NCI-H2171 (cell line): ENCODE results near the gene C18orf32.
A peak's percentile ranks its signal among the peaks of the same experiment; 100 is the strongest.
"Not testable (repeated sequence)": the region's sequence is repeated elsewhere in the genome, so short reads cannot be mapped to it uniquely, and the experiment has no call there.

Experiments used
- DNase-seq: peaks from one replicate; lab custom pipeline; 2025; lab: John Stamatoyannopoulos, UW

Gene C18orf32

GRCh38 chr18:49486953-49487710 is at the start of gene C18orf32:
Gene C18orf32, minus strand, starts transcription at chr18:49487234. Its CDS starts 3,486 bp downstream, at chr18:49483748.
- DNase-seq = peak; percentile 93

DNA sequence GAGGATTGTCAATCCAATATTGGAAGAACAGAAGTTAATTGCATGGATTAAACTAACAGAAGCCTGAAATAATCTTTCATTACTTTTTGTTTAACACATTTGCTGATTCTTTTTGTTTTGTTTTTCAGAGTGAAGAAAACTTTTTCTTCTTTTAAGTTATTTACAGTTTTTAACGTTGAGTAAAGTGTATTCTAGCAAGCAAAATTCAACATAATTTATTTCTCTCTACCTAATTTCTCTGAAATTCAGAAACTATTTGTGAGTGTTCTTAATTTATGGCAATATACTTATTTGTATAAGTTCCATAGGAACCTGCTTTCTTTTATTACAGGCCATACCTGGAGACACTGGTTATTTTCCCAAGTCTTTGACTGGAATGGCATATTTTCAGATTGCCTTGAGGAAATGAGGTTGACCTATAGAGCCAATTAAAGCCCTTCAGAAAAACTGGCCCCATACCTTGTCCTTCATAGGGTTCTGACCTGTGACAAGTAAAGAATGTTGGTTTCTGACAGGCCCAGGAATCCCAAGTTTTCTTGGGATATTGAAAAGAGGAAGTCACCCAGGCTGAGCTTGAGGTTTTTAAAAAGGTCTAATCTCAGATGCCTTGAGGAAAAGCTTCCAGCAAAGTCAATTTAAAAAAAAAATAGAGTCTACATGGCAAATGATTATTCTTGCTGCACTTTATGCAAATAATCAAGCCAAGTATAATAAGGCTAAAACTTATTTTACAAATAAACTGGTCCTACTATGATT is 48.0 kb upstream of the C18orf32 start:
- no peak for DNase-seq

DNA sequence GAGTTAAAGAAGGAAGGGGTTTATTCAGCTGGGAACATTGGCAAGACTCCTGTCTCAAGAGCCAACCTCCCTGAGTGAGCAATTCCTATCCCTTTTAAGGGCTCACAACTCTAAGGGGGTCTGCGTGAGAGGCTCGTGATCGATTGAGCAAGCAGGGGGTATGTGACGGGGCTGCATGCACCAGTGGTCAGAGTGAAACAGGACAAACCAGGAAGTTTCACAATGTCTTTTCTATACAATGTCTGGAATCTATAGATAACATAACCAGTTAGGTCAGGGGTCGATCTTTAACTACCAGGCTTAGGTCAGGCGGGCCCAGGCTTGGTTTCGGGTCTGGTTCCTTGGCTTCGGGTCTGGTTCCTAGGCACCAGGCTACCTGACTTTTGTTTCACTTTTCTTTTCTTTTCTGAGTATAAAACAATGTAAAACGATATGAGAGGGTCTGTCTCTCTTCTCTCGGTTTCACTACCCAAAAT is 44.7 kb upstream of the C18orf32 start:
- DNase-seq = no peak

- no peak for DNase-seq
Measured at GRCh38 chr18:49529596-49529995, 42.6 kb upstream of the C18orf32 start.

- no peak for DNase-seq
Measured at GRCh38 chr18:49527631-49528327, 40.7 kb upstream of the C18orf32 start.

DNA sequence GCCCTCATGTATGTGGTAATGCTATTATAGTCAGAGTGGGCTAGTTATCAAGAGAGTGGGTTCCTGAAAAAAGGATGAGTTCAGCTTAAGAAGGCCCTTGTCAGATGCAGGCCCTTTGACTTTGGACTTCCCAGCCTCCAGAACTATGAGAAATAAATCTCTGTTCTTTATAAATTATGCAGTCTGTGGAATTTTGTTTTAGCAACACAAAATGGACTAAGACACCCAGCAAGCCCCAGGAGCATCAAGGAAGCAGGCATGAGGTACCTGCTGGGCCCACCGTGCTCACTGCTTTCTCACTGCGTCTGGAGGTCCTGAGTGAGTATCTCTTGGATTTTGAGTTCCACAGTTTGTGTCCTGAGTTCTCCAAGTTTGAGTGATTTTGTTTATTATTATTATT is 38.9 kb upstream of the C18orf32 start:
- DNase-seq = no peak

DNA sequence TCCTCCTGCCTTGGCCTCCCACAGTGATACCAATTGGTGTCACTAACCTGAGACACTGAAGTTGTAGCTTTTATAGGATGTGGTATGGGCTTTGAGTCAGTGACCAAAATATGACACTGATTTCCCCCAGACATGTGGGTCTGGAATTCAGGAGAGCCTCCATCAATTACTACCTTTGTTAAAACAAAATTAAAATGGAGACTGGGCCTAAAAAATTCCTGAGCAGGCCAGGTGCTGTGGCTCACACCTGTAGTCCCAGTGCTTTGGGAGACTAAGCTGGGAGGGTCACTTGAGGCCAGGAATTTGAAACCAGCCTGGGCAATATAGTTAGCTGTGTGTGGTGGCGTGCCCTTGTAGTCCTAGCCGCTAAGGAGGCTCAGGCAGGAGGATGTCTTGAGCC is 37.9 kb upstream of the C18orf32 start:
- no peak for DNase-seq

DNA sequence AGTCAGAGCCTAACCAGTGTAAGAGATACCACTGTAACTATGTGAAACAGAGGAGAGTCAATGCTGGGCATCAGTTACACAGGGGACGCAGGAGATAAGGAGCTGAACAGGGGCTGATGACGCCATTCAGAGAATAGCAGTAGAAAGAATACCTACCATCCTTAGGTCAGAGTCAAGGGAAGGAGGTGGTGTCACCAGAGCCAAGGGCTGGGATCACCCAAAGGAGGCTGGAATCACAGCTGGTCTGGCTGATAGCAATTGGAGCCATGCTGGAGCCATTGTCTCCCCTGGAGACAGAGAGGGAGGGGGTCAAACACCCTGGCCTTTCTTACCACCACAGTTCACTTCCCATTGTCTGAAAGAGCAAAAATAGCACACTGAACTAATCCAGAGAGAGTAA is 37.3 kb upstream of the C18orf32 start:
- no peak for DNase-seq

- not testable (repeated sequence) for DNase-seq
Measured at GRCh38 chr18:49523580-49524093, 36.6 kb upstream of the C18orf32 start.

DNA sequence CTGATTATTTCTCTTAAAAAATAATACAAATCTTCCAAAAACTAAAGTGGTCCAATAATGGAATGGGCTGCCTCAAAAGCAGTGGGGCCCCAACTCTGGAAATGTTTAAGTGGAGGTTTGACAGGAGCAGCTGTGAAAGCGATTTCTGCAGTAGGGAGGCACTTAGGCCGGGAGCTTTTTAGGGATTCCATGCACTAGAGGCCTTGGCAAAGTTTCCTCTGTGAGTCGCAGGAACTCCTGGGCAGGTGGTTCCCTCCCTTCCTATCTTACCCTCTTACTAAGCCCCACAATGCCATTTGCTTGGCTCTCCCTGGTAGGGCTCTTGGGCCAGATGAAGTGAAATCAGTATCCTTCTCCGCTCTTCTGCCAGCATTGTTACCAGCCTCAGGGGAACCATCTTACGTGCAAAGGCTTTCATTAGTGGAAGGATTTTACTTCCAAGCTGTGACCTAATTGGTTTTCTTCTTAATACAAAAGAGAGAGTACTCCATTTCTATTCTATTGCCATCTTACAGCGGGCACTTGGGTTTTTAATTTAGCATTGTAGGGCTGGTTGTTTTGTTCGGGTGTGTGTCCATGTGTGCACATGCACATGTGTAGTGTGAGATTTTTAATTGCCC is 34.3 kb upstream of the C18orf32 start:
- DNase-seq = peak; percentile 93

DNA sequence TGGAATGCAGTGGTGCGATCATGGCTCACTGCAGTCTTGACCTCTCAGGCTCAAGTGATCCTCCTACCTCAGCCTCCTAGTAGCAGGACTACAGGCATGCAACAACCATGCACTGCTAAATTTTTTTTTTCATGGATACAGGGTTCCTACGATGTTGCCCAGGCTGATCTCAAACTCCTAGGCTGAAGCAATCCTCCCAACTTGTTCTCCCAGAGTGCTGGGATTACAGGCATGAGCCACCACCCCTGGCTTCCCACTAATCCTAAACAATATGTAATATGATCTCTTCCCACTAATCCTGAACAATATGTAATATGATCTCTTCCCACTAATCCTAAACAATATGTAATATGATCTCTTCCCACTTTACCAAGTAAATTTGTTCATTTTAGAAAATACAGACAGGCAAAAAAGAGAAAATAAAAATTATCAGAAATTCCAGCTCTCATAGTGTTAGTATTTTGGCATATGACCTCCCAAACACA is 33.7 kb upstream of the C18orf32 start:
- peak; percentile 81 for DNase-seq

DNA sequence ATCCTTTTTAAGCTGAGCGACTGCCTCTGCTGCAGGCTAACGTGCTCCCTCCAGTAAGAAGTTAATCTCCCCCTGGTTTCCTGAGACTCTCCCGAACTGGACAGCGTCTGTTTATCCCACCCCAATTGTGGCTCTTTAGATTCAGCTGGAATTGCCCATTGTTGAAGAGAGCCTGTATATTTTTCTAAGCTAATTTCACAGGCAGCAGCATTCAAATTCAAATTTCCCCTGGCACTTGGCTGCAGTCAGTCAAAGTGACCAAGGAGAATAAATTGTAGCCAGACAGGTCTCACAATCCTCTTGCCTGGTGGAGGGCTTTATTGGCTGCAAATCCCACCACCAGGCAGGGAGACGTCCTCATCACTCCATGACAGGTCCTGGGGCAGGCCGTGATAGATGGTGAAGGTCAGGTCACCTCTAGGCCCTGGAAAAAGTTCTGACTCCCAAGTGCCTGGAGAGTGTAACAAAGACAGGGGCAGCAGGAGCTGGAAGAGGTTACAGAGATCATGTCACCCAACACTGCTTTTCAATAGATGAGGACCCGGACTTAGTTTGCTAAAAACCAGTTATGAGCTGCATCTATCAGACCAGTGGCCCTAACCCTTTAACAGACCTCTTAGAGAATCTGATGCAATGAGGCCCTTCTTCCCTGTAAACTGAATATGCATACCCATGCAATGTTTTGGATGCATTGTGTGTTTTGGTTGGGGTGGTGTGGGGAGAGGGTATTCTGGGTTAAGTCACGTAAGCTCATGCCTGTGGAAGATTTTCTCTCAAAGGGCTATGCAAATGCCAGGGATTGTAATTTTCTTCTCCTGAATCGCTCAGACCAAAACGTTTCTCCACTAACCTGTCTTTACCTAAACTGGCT is 32.3 kb upstream of the C18orf32 start:
- DNase-seq = no peak

- no peak for DNase-seq
Measured at GRCh38 chr18:49517483-49517882, 30.4 kb upstream of the C18orf32 start.

GRCh38 chr18:49515516-49515915 is 28.5 kb upstream of the C18orf32 start:
- DNase-seq = no peak

DNA sequence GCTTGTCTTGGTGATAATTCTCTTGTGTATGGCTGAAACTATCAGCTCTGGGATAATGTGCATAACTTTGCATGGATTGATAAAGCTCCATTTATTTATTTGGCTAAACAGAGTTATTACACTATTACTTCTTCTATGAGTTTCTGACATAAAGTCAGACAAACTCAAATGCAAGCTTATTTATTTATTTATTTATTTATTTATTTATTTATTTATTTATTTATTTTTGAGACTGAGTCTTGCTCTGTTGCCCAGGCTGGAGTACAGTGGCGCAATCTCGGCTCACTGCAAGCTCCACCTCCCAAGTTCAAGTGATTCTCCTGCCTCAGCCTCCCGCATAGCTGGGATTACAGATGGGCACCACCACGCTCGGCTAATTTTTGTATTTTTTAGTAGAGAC is 28.0 kb upstream of the C18orf32 start:
- DNase-seq = not testable (repeated sequence)

- no peak for DNase-seq
Measured at GRCh38 chr18:49514577-49514976, 27.5 kb upstream of the C18orf32 start.

DNA sequence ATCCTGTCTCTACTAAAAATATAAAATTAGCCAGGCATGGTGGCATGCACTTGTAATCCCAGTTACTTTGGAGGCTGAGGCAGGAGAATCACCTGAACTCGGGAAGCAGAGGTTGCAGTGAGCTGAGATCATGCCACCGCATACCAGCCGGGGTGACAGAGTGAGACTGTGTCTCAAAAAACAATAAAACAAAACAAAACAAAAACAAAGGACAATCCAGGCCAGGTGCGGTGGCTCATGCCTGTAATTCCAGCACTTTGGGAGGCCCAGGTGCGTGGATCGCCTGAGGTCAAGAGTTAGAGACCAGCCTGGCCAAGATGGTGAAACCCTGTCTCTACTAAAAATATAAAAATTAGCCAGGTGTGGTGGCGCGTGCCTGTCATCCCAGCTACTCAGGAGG is 25.8 kb upstream of the C18orf32 start:
- not testable (repeated sequence) for DNase-seq

DNA sequence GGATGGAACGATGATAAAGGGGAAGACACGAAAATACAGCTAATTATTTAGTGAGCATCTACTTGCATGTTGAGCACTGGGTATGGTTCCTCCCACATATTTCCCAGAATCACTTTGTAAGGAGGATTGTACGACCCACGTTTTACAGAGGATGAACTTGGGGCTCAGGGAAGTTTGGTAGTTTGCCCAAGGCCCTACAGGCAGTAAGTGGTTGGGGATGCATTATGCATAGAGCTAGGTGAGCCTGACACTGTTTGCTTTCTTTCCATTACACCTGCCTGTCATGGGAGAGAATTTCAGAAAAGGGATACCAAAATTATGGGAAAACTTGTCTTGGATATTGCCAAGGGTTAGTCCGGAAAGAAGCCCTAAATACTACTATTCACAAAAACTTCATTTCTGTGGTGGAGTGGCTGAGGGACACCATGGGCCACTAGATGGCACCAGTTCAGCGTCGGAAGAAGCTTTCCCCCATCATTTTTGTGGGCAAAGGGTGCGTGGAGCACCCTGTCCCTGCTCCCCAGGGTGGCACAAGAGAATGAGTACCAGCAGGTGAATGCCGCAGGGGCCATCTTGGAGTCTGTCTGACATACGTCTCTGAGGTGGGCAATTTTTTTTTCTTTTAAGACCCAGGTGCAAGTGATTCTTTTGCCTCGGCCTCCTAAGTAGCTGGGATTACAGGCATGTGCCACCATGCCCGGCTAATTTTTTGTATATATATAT is 23.5 kb upstream of the C18orf32 start:
- peak; percentile 90 for DNase-seq

- DNase-seq = not testable (repeated sequence)
Measured at GRCh38 chr18:49506438-49506837, 19.4 kb upstream of the C18orf32 start.

- no peak for DNase-seq
Measured at GRCh38 chr18:49503931-49504330, 16.9 kb upstream of the C18orf32 start.
